GM06990 (cell line): ENCODE data around the gene FAM120A.

Experiments used
- DNase-seq: peaks from one replicate; pipeline ENCODE4 v3.0.0-alpha.2; 2011; ENCODE audit not compliant: insufficient read length; ENCODE audit errors: extremely low read depth
- H3K27me3 ChIP-seq: replicated peaks from 2 replicates; pipeline ENCODE4 v1.6.0; 2011; ENCODE audit warnings: low read length; ENCODE audit not compliant: control insufficient read depth, insufficient read depth
- H3K36me3 ChIP-seq: 2 replicates; pipeline ENCODE4 v1.5.1; 2011; ENCODE audit warnings: low read length; ENCODE audit not compliant: control insufficient read depth, insufficient read depth
- H3K4me3 ChIP-seq: replicated peaks from 2 replicates; pipeline ENCODE4 v1.5.1; 2011; ENCODE audit warnings: low read depth, mild to moderate bottlenecking, control low read depth, low read length
- CTCF ChIP-seq: IDR thresholded peaks from 2 replicates; pipeline ENCODE4 v1.5.1; 2011; ENCODE audit warnings: low read length, control low read depth, mild to moderate bottlenecking, inconsistent platforms; ENCODE audit not compliant: insufficient read depth, poor library complexity, severe bottlenecking

FAM120A gene

GRCh38 chr9:93555370-93555769 is 103.9 kb downstream of the FAM120A start:
- no peak for TF ChIP-seq CTCF
- peaks cover 26% of the 10 kb centered on the region for H3K36me3 ChIP-seq
- no peak for DNase-seq

GRCh38 chr9:93557366-93558137 is 106.1 kb downstream of the FAM120A start:
- H3K27me3 ChIP-seq: no peaks in the 10 kb centered on the region
- H3K36me3 ChIP-seq: peaks cover 26% of the 10 kb centered on the region
- H3K4me3 ChIP-seq: no peak overlapping the region
- no peak for TF ChIP-seq CTCF
- DNase-seq: no peak

More at GRCh38 chr9:93555370-93555769, 103.9 kb downstream of the FAM120A start:
- Histone ChIP-seq H3K27me3 (no peaks in the 10 kb centered on the region), H3K4me3 (no peak overlapping the region)

- no peak for TF ChIP-seq CTCF
- Histone ChIP-seq H3K36me3 (peaks cover 26% of the 10 kb centered on the region), H3K27me3 (no peaks in the 10 kb centered on the region), H3K4me3 (no peak overlapping the region)
- DNase-seq: no peak
These were observed 107.0 kb downstream of the FAM120A start for GRCh38 chr9:93558503-93558902.

- DNase-seq: no peak
- no peak overlapping the region for H3K4me3 ChIP-seq
- H3K27me3 ChIP-seq: no peaks in the 10 kb centered on the region
- H3K36me3 ChIP-seq: peaks cover 23% of the 10 kb centered on the region
- TF ChIP-seq CTCF: no peak
These were observed 109.5 kb downstream of the FAM120A start for GRCh38 chr9:93560991-93561390.

- Histone ChIP-seq H3K36me3 (peaks cover 22% of the 10 kb centered on the region), H3K27me3 (no peaks in the 10 kb centered on the region), H3K4me3 (no peak overlapping the region)
- no peak for DNase-seq
- no peak for TF ChIP-seq CTCF
These were observed 110.7 kb downstream of the FAM120A start for GRCh38 chr9:93562157-93562556.
